ENCODE data around the gene MAP3K2. TPM values are rescaled to one million over a fixed set of nuclear protein-coding genes. Genes with fewer than 3 reads are reported as not detected.
A peak's percentile ranks its signal among the peaks of the same experiment; 100 is the strongest.

MAP3K2 gene
- polyA plus RNA-seq, 1 donor, result 27.5 TPM

DNA sequence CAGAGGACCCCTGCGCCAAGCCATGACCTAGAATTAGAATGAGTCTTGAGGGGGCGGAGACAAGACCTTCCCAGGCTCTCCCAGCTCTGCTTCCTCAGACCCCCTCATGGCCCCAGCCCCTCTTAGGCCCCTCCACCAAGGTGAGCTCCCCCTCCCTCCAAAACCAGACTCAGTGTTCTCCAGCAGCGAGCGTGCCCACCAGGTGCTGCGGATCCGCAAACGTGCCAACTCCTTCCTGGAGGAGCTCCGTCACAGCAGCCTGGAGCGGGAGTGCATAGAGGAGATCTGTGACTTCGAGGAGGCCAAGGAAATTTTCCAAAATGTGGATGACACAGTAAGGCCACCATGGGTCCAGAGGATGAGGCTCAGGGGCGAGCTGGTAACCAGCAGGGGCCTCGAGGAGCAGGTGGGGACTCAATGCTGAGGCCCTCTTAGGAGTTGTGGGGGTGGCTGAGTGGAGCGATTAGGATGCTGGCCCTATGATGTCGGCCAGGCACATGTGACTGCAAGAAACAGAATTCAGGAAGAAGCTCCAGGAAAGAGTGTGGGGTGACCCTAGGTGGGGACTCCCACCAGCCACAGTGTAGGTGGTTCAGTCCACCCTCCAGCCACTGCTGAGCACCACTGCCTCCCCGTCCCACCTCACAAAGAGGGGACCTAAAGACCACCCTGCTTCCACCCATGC lies 33.5 kb upstream of the MAP3K2 start:
- no CpG with 5 or more reads among the region's 15 CpGs for WGBS (ENCODE audit: insufficient coverage, low lambda C conversion rate)
- H3K9me3 ChIP-seq (ENCODE audit: control insufficient read depth, low read depth, low read length), result peaks cover 4% of the 10 kb centered on the region
- H3K27ac ChIP-seq (ENCODE audit: low read length), result no peak overlapping the region
- no peak overlapping the region for H3K4me3 ChIP-seq (ENCODE audit: low read length)
- no peak for DNase-seq
- H3K4me1 ChIP-seq (ENCODE audit: control insufficient read depth, insufficient read depth, low read length), result peaks cover 8% of the 10 kb centered on the region
- H3K27me3 ChIP-seq (ENCODE audit: control insufficient read depth, insufficient read depth, low read length), result peaks cover 19% of the 10 kb centered on the region
- H3K36me3 ChIP-seq (ENCODE audit: control insufficient read depth, insufficient read depth, low read length), result peaks cover 2% of the 10 kb centered on the region

DNA sequence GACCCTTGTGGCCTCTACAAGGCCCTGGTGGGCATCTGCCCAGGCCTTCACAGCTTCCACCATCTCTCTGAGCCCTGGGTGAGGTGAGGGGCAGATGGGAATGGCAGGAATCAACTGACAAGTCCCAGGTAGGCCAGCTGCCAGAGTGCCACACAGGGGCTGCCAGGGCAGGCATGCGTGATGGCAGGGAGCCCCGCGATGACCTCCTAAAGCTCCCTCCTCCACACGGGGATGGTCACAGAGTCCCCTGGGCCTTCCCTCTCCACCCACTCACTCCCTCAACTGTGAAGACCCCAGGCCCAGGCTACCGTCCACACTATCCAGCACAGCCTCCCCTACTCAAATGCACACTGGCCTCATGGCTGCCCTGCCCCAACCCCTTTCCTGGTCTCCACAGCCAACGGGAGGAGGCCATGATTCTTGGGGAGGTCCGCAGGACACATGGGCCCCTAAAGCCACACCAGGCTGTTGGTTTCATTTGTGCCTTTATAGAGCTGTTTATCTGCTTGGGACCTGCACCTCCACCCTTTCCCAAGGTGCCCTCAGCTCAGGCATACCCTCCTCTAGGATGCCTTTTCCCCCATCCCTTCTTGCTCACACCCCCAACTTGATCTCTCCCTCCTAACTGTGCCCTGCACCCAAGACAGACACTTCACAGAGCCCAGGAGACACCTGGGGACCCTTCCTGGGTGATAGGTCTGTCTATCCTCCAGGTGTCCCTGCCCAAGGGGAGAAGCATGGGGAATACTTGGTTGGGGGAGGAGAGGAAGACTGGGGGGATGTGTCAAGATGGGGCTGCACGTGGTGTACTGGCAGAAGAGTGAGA lies 32.5 kb upstream of the MAP3K2 start:
- Histone ChIP-seq H3K4me3 (ENCODE audit: low read length) (no peak overlapping the region), H3K36me3 (ENCODE audit: control insufficient read depth, insufficient read depth, low read length) (peaks cover 2% of the 10 kb centered on the region), H3K27ac (ENCODE audit: low read length) (no peak overlapping the region), H3K27me3 (ENCODE audit: control insufficient read depth, insufficient read depth, low read length) (peaks cover 19% of the 10 kb centered on the region), H3K9me3 (ENCODE audit: control insufficient read depth, low read depth, low read length) (peaks cover 4% of the 10 kb centered on the region), H3K4me1 (ENCODE audit: control insufficient read depth, insufficient read depth, low read length) (peaks cover 13% of the 10 kb centered on the region)
- WGBS (ENCODE audit: insufficient coverage, low lambda C conversion rate), result no CpG with 5 or more reads among the region's 8 CpGs
- DNase-seq, result no peak

DNA sequence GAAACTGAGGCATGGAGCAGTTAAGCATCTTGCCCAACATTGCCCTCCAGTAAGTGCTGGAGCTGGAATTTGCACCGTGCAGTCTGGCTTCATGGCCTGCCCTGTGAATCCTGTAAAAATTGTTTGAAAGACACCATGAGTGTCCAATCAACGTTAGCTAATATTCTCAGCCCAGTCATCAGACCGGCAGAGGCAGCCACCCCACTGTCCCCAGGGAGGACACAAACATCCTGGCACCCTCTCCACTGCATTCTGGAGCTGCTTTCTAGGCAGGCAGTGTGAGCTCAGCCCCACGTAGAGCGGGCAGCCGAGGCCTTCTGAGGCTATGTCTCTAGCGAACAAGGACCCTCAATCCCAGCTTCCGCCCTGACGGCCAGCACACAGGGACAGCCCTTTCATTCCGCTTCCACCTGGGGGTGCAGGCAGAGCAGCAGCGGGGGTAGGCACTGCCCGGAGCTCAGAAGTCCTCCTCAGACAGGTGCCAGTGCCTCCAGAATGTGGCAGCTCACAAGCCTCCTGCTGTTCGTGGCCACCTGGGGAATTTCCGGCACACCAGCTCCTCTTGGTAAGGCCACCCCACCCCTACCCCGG lies 31.8 kb upstream of the MAP3K2 start:
- H3K4me3 ChIP-seq (ENCODE audit: low read length), result no peak overlapping the region
- H3K27me3 ChIP-seq (ENCODE audit: control insufficient read depth, insufficient read depth, low read length), result peaks cover 19% of the 10 kb centered on the region
- H3K4me1 ChIP-seq (ENCODE audit: control insufficient read depth, insufficient read depth, low read length), result peaks cover 14% of the 10 kb centered on the region
- H3K9me3 ChIP-seq (ENCODE audit: control insufficient read depth, low read depth, low read length), result peaks cover 4% of the 10 kb centered on the region
- no peak for DNase-seq
- H3K36me3 ChIP-seq (ENCODE audit: control insufficient read depth, insufficient read depth, low read length), result no peaks in the 10 kb centered on the region
- no CpG with 5 or more reads among the region's 15 CpGs for WGBS (ENCODE audit: insufficient coverage, low lambda C conversion rate)
- H3K27ac ChIP-seq (ENCODE audit: low read length), result no peak overlapping the region

DNA sequence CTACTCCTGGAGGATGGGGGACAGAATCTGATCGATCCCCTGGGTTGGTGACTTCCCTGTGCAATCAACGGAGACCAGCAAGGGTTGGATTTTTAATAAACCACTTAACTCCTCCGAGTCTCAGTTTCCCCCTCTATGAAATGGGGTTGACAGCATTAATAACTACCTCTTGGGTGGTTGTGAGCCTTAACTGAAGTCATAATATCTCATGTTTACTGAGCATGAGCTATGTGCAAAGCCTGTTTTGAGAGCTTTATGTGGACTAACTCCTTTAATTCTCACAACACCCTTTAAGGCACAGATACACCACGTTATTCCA lies 31.3 kb upstream of the MAP3K2 start:
- Histone ChIP-seq H3K4me3 (ENCODE audit: low read length) (no peak overlapping the region), H3K9me3 (ENCODE audit: control insufficient read depth, low read depth, low read length) (peaks cover 4% of the 10 kb centered on the region), H3K27me3 (ENCODE audit: control insufficient read depth, insufficient read depth, low read length) (peaks cover 19% of the 10 kb centered on the region), H3K36me3 (ENCODE audit: control insufficient read depth, insufficient read depth, low read length) (no peaks in the 10 kb centered on the region), H3K27ac (ENCODE audit: low read length) (no peak overlapping the region), H3K4me1 (ENCODE audit: control insufficient read depth, insufficient read depth, low read length) (peaks cover 14% of the 10 kb centered on the region)
- DNase-seq, result no peak
- WGBS (ENCODE audit: insufficient coverage, low lambda C conversion rate), result no CpG with 5 or more reads among the region's 4 CpGs

DNA sequence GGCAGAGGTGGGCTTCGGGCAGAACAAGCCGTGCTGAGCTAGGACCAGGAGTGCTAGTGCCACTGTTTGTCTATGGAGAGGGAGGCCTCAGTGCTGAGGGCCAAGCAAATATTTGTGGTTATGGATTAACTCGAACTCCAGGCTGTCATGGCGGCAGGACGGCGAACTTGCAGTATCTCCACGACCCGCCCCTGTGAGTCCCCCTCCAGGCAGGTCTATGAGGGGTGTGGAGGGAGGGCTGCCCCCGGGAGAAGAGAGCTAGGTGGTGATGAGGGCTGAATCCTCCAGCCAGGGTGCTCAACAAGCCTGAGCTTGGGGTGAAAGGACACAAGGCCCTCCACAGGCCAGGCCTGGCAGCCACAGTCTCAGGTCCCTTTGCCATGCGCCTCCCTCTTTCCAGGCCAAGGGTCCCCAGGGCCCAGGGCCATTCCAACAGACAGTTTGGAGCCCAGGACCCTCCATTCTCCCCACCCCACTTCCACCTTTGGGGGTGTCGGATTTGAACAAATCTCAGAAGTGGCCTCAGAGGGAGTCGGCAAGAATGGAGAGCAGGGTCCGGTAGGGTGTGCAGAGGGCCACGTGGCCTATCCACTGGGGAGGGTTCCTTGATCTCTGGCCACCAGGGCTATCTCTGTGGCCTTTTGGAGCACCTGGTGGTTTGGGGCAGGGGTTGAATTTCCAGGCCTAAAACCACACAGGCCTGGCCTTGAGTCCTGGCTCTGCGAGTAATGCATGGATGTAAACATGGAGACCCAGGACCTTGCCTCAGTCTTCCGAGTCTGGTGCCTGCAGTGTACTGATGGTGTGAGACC lies 30.7 kb upstream of the MAP3K2 start, which contains the start of gene PROC:
Gene PROC, plus strand, starts transcription at position 128 of the 812 bp plus-strand sequence. CDS start 1,516 bp downstream, outside the sequence.
- Histone ChIP-seq H3K36me3 (ENCODE audit: control insufficient read depth, insufficient read depth, low read length) (no peaks in the 10 kb centered on the region), H3K9me3 (ENCODE audit: control insufficient read depth, low read depth, low read length) (peaks cover 4% of the 10 kb centered on the region), H3K27ac (ENCODE audit: low read length) (no peak within 1 kb of the TSS), H3K4me3 (ENCODE audit: low read length) (no peak within 1 kb of the TSS), H3K4me1 (ENCODE audit: control insufficient read depth, insufficient read depth, low read length) (peaks cover 13% of the 10 kb centered on the region), H3K27me3 (ENCODE audit: control insufficient read depth, insufficient read depth, low read length) (peaks cover 17% of the 10 kb centered on the region)
- DNase-seq, result no peak
- no CpG with 5 or more reads among the region's 16 CpGs for WGBS (ENCODE audit: insufficient coverage, low lambda C conversion rate)

DNA sequence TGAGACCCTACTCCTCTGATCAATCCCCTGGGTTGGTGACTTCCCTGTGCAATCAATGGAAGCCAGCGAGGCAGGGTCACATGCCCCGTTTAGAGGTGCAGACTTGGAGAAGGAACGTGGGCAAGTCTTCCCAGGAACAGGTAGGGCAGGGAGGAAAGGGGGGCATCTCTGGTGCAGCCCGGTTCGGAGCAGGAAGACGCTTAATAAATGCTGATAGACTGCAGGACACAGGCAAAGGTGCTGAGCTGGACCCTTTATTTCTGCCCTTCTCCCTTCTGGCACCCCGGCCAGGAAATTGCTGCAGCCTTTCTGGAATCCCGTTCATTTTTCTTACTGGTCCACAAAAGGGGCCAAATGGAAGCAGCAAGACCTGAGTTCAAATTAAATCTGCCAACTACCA lies 29.6 kb upstream of the MAP3K2 start:
- 60% methylated on average over 1 of the region's 8 CpGs for WGBS (ENCODE audit: insufficient coverage, low lambda C conversion rate)
- H3K9me3 ChIP-seq (ENCODE audit: control insufficient read depth, low read depth, low read length), result no peaks in the 10 kb centered on the region
- H3K4me3 ChIP-seq (ENCODE audit: low read length), result no peak overlapping the region
- H3K36me3 ChIP-seq (ENCODE audit: control insufficient read depth, insufficient read depth, low read length), result no peaks in the 10 kb centered on the region
- H3K27me3 ChIP-seq (ENCODE audit: control insufficient read depth, insufficient read depth, low read length), result peaks cover 8% of the 10 kb centered on the region
- no peak overlapping the region for H3K27ac ChIP-seq (ENCODE audit: low read length)
- DNase-seq, result no peak
- peaks cover 9% of the 10 kb centered on the region for H3K4me1 ChIP-seq (ENCODE audit: control insufficient read depth, insufficient read depth, low read length)

DNA sequence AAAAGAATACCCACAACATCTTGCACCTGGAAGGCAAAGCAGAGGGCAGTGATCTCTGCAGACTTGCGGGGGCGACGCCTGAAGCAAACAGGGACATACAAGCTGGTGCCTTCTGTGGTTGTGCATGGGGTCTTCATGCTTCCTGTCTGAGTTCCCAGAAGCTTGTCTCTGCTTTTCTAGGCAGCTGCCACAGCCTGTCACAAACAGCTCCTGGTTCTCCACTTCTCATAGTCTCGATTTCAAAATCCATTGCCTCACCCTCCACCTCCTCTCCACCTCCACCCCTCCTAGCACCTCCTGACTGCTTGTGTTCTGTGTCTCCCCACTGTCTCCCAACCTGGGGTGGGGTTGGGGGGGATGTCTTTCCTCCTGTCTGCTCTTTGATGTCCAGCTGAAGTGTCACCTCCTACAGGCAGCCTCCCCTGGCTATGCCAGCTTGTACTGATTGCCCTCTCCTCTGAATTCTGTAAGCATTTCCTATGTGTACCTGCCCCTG lies 28.8 kb upstream of the MAP3K2 start:
- no peak for DNase-seq
- Histone ChIP-seq H3K36me3 (ENCODE audit: control insufficient read depth, insufficient read depth, low read length) (no peaks in the 10 kb centered on the region), H3K27me3 (ENCODE audit: control insufficient read depth, insufficient read depth, low read length) (no peaks in the 10 kb centered on the region), H3K9me3 (ENCODE audit: control insufficient read depth, low read depth, low read length) (no peaks in the 10 kb centered on the region), H3K4me3 (ENCODE audit: low read length) (peak overlapping the region; percentile 39), H3K4me1 (ENCODE audit: control insufficient read depth, insufficient read depth, low read length) (peaks cover 9% of the 10 kb centered on the region), H3K27ac (ENCODE audit: low read length) (no peak overlapping the region)
- 33% methylated on average over 1 of the region's 4 CpGs for WGBS (ENCODE audit: insufficient coverage, low lambda C conversion rate)

DNA sequence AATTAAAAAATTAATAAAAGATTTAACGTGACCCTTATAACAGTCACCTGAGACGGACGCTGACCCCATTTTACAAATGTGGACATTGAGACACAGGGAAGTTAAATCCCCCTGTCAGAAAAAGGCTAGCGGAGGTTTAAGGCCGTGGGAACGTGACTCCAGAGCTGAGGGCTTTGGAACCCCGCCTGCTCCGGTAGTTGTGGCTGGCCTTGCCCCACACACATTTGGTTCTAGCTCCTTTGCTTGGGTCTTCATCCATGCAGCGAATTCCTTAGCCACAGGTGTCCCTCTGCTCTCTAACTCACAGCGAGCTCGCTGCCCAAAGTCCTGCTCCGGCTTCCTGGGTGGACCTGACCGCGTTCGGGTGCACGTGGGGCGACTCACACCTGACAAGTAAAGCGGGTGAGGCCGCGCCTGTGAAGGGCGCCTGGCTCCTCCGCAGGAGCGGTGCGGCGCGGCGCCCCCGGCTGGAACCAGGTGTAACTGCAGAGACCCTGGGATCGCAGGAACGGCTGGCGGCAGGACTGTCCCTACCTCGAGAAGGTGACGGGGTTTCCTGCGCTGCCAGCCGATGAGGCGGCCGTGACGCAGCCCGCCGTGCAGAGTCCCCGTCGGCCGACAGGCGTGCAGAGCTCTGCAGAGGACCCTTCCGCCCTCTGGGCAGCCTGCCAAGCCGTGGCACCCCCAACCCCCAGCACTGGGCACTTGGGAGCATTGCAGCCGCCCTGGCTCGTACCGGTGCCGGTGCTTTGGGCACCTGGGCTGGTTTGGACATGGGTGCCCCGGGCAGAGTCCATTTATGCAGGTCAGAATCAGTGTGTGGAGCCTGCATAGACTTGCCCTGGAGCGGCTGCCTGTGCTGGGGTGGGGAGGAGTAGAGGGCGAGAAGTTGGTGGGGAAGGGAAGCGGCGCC lies 28.1 kb upstream of the MAP3K2 start:
- Histone ChIP-seq H3K27ac (ENCODE audit: low read length) (peak overlapping the region; percentile 15), H3K4me1 (ENCODE audit: control insufficient read depth, insufficient read depth, low read length) (peaks cover 9% of the 10 kb centered on the region), H3K27me3 (ENCODE audit: control insufficient read depth, insufficient read depth, low read length) (no peaks in the 10 kb centered on the region), H3K9me3 (ENCODE audit: control insufficient read depth, low read depth, low read length) (no peaks in the 10 kb centered on the region), H3K36me3 (ENCODE audit: control insufficient read depth, insufficient read depth, low read length) (no peaks in the 10 kb centered on the region), H3K4me3 (ENCODE audit: low read length) (peak overlapping the region; percentile 39)
- DNase-seq, result peak; percentile 92 to 95
- WGBS (ENCODE audit: insufficient coverage, low lambda C conversion rate), result no CpG with 5 or more reads among the region's 55 CpGs

Data from large intestine (tissue), 3 donors.